OCI-LY1 (cell line): Measurements from ENCODE around the gene ABCA4.

Experiments
- EZH2 ChIP-seq: fragments of 200-600 bp; sonication (generic), shearing (Covaris generic); IDR thresholded peaks from 2 replicates; pipeline ENCODE4 v1.8.0; 2017; ENCODE audit warnings: borderline replicate concordance, mixed run types, mild to moderate bottlenecking, antibody characterized with exemption, low read length, moderate library complexity, mixed read lengths
- TF ChIP-seq, protein P1 (sequence below): fragments of 200-600 bp; sonication (generic), shearing (Covaris generic); IDR thresholded peaks from 2 replicates; pipeline ENCODE4 v1.5.1; 2017; ENCODE audit warnings: mild to moderate bottlenecking, antibody characterized with exemption, low read length, moderate library complexity, mixed read lengths

DNA sequence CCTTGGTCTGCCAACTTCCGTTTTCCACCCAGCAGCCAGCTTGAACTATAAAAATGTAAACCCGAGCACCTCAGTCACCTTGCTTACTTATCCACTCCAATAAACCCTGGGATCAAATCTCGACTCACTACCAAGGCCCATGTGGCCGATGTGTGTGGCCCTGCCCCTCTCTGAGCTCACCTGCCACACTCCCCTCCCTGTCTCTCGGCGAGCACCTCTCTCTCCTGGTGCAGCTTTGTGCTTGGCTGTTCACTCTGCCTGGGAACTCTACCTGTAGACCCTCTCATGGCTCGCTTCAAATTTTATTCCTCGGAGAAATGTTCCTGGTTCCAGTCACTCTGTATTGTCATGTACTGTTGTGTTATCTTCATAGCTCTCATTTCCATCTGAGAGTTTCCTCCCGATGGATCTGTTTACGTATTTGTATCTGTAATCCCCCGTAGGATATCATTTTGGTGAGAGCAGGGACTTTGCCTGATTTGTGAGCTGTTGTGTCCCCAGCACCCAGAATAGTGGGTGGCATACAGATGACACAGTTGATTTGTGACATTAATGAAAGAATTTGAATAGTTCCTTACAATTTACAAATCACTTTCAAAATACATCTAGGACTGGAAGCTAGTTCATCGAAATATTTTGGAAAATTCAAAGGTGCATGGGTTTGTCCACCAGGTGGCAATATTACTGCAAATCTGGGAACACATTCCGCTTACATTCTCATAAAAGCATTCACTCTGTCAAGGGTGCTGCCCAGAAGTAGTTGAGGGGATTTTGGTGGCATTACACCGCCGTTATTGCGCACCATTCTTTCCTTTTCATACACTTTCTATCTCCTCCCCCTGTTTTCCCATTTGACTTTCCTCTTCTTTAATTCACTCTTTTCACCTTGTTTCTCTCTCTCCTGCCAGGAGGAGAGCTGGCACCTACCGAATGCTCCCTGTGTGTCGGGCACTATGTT, 95.3 kb downstream of the ABCA4 start:
- TF ChIP-seq, protein P1, sequence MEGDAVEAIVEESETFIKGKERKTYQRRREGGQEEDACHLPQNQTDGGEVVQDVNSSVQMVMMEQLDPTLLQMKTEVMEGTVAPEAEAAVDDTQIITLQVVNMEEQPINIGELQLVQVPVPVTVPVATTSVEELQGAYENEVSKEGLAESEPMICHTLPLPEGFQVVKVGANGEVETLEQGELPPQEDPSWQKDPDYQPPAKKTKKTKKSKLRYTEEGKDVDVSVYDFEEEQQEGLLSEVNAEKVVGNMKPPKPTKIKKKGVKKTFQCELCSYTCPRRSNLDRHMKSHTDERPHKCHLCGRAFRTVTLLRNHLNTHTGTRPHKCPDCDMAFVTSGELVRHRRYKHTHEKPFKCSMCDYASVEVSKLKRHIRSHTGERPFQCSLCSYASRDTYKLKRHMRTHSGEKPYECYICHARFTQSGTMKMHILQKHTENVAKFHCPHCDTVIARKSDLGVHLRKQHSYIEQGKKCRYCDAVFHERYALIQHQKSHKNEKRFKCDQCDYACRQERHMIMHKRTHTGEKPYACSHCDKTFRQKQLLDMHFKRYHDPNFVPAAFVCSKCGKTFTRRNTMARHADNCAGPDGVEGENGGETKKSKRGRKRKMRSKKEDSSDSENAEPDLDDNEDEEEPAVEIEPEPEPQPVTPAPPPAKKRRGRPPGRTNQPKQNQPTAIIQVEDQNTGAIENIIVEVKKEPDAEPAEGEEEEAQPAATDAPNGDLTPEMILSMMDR = peak; percentile 70
- TF ChIP-seq EZH2 = no peak
